ENCODE measurements around the gene DES. TPM values are rescaled to one million over a fixed set of nuclear protein-coding genes. Genes with fewer than 3 reads are reported as not detected.

Gene DES
- total RNA-seq, 2 donors from 2014 or later, result 1.1 to 3.5 TPM

GRCh38 chr2:219421323-219421722 lies 3.1 kb downstream of the DES start:
- no peak for DNase-seq
- no peaks in the 10 kb centered on the region for H3K9me3 ChIP-seq (ENCODE audit: control insufficient read depth, low read length)
- no peak overlapping the region for H3K9ac ChIP-seq (ENCODE audit: extremely low read depth, low read length, poor library complexity, severe bottlenecking)
- no peak for TF ChIP-seq CTCF (conservative IDR thresholded peaks at IDR 0.05)
- H3K36me3 ChIP-seq (ENCODE audit: control insufficient read depth, insufficient read depth, low read length), result no peaks in the 10 kb centered on the region
- Mint-ChIP-seq H3K27ac (no peak overlapping the region), H3K4me3 (no peak overlapping the region), H3K27me3 (ENCODE audit: insufficient read depth) (peaks cover 52% of the 10 kb centered on the region), H3K4me1 (no peaks in the 10 kb centered on the region), H3K9me3 (peaks cover 2% of the 10 kb centered on the region), H3K36me3 (ENCODE audit: low read depth) (no peaks in the 10 kb centered on the region)
- H3K4me3 ChIP-seq (ENCODE audit: low read length), result no peak overlapping the region
- 92 to 95% methylated on average over 12 to 17 of the region's 17 CpGs for WGBS, 2 experiments (ENCODE audit: insufficient coverage in 1 of 2, insufficient read length in 1 of 2)
- H3K27ac ChIP-seq (ENCODE audit: low read depth, low read length), result no peak overlapping the region
- no peaks in the 10 kb centered on the region for H3K4me1 ChIP-seq (ENCODE audit: control insufficient read depth, insufficient read depth, low read length)
- H3K27me3 ChIP-seq (ENCODE audit: control insufficient read depth, insufficient read depth, low read length, poor library complexity, severe bottlenecking), result no peaks in the 10 kb centered on the region

GRCh38 chr2:219422952-219423534 lies 4.9 kb downstream of the DES start:
- Mint-ChIP-seq H3K27ac (no peak overlapping the region), H3K9me3 (peaks cover 2% of the 10 kb centered on the region), H3K4me1 (peaks cover 2% of the 10 kb centered on the region), H3K4me3 (no peak overlapping the region), H3K36me3 (ENCODE audit: low read depth) (no peaks in the 10 kb centered on the region), H3K27me3 (ENCODE audit: insufficient read depth) (peaks cover 59% of the 10 kb centered on the region)
- H3K27ac ChIP-seq (ENCODE audit: low read depth, low read length), result no peak overlapping the region
- no peaks in the 10 kb centered on the region for H3K4me1 ChIP-seq (ENCODE audit: control insufficient read depth, insufficient read depth, low read length)
- no peak overlapping the region for H3K4me3 ChIP-seq (ENCODE audit: low read length)
- no peaks in the 10 kb centered on the region for H3K27me3 ChIP-seq (ENCODE audit: control insufficient read depth, insufficient read depth, low read length, poor library complexity, severe bottlenecking)
- no peaks in the 10 kb centered on the region for H3K9me3 ChIP-seq (ENCODE audit: control insufficient read depth, low read length)
- no peaks in the 10 kb centered on the region for H3K36me3 ChIP-seq (ENCODE audit: control insufficient read depth, insufficient read depth, low read length)
- H3K9ac ChIP-seq (ENCODE audit: extremely low read depth, low read length, poor library complexity, severe bottlenecking), result no peak overlapping the region
- TF ChIP-seq CTCF (conservative IDR thresholded peaks at IDR 0.05), result no peak
- WGBS, 2 experiments (ENCODE audit: insufficient coverage in 1 of 2, insufficient read length in 1 of 2), result 90 to 91% methylated on average over 5 to 8 of the region's 8 CpGs
- DNase-seq, result no peak

GRCh38 chr2:219423652-219424377 lies 5.6 kb downstream of the DES start:
- WGBS, 2 experiments (ENCODE audit: insufficient coverage in 1 of 2, insufficient read length in 1 of 2), result 95% methylated on average over 6 to 14 of the region's 14 CpGs
- Histone ChIP-seq H3K27ac (ENCODE audit: low read depth, low read length) (no peak overlapping the region), H3K36me3 (ENCODE audit: control insufficient read depth, insufficient read depth, low read length) (no peaks in the 10 kb centered on the region), H3K4me3 (ENCODE audit: low read length) (no peak overlapping the region), H3K27me3 (ENCODE audit: control insufficient read depth, insufficient read depth, low read length, poor library complexity, severe bottlenecking) (no peaks in the 10 kb centered on the region), H3K4me1 (ENCODE audit: control insufficient read depth, insufficient read depth, low read length) (peaks cover 5% of the 10 kb centered on the region), H3K9me3 (ENCODE audit: control insufficient read depth, low read length) (no peaks in the 10 kb centered on the region), H3K9ac (ENCODE audit: extremely low read depth, low read length, poor library complexity, severe bottlenecking) (no peak overlapping the region)
- Mint-ChIP-seq H3K27me3 (ENCODE audit: insufficient read depth) (peaks cover 54% of the 10 kb centered on the region), H3K36me3 (ENCODE audit: low read depth) (no peaks in the 10 kb centered on the region), H3K27ac (no peak overlapping the region), H3K4me3 (no peak overlapping the region), H3K4me1 (peaks cover 7% of the 10 kb centered on the region), H3K9me3 (peaks cover 2% of the 10 kb centered on the region)
- TF ChIP-seq CTCF (conservative IDR thresholded peaks at IDR 0.05), result no peak
- no peak for DNase-seq

Measured in endodermal cell (in vitro differentiated cells).